Measurements from ENCODE around the gene SHROOM3. TPM values are rescaled to one million over a fixed set of nuclear protein-coding genes. Genes with fewer than 3 reads are reported as not detected.

The SHROOM3 gene
- total and polyA plus RNA-seq, 2 experiments from 2014 or later = 11.3 to 73.5 TPM

GRCh38 chr4:76831711-76832373 lies 396.8 kb downstream of the SHROOM3 start (continued):
- TF ChIP-seq STAT1 (IDR thresholded peaks at IDR 0.05; ENCODE audit: unreplicated experiment) (no peak), ZNF114 (CRISPR knock-in tag; IDR thresholded peaks at IDR 0.05) (no peak), EZH2 (IDR thresholded peaks at IDR 0.05; ENCODE audit: low read depth, unreplicated experiment) (no peak), CTCF (conservative IDR thresholded peaks at IDR 0.05; ENCODE audit: low read depth in 2 of 2) (no peak), REST (IDR thresholded peaks at IDR 0.05; ENCODE audit: unreplicated experiment) (no peak), POLR2AphosphoS5 (IDR thresholded peaks at IDR 0.05; ENCODE audit: low read depth) (no peak)

MicroRNAs within 50 kb of the gene (microRNA counts, 767-probe panel; counts per million panel counts)
- microRNA hsa-miR-548ah-5p = not detected

Small RNA genes within 50 kb of the gene (microRNA-seq; reads per million reads assigned to microRNA genes)
- gene MIR4450 (not detected), gene MIR548AH (0.66 reads per million)

Small RNA genes within 50 kb of the gene (small RNA-seq; reads per million reads assigned to genes)
- gene MIR4450 (ENCODE audit: low replicate concordance) (not detected), gene RF00278 (ENCODE audit: low replicate concordance) (not detected), gene RNU6-145P (ENCODE audit: low replicate concordance) (not detected)

Other genes starting within 250 kb of the SHROOM3 start
- 40.8 and 41.0 TPM in 2 replicates for gene SCARB2, start 221.4 kb upstream of the SHROOM3 start, total RNA-seq (2014; rRNA removed; shearing (Covaris generic))
- 15.4 and 17.7 TPM in 2 replicates for gene SCARB2, start 221.4 kb upstream of the SHROOM3 start, polyA plus RNA-seq (2016; fragmentation: Nextera tagmentation; extraction: Ambion mirVana)
- 0.66 and 2.9 TPM in 2 replicates for gene FAM47E, start 183.5 kb upstream of the SHROOM3 start, total RNA-seq (2014; rRNA removed; shearing (Covaris generic))
- 2.3 and 4.4 TPM in 2 replicates for gene FAM47E, start 183.5 kb upstream of the SHROOM3 start, polyA plus RNA-seq (2016; fragmentation: Nextera tagmentation; extraction: Ambion mirVana)
- 2.6 and 3.8 TPM in 2 replicates for gene STBD1, start 128.5 kb upstream of the SHROOM3 start, total RNA-seq (2014; rRNA removed; shearing (Covaris generic))
- 1.5 and 2.0 TPM in 2 replicates for gene STBD1, start 128.5 kb upstream of the SHROOM3 start, polyA plus RNA-seq (2016; fragmentation: Nextera tagmentation; extraction: Ambion mirVana)
- 0.21 TPM in 1 of 2 replicates, not detected in the other for gene CCDC158, start 14.1 kb upstream of the SHROOM3 start, total RNA-seq (2014; rRNA removed; shearing (Covaris generic))
- 0.27 and 0.40 TPM in 2 replicates for gene CCDC158, start 14.1 kb upstream of the SHROOM3 start, polyA plus RNA-seq (2016; fragmentation: Nextera tagmentation; extraction: Ambion mirVana)

Data from GM23338 (cell line).